Activated effector memory CD4-positive, alpha-beta T cell treated with Interleukin-2 at 50 U/mL for 16 hours (primary cell): ENCODE data around the gene DLGAP1.

Experiments used
- DNase-seq: peaks from one replicate; pipeline ENCODE4 v3.0.0-alpha.2; 2020

Gene DLGAP1

GRCh38 chr18:3504637-3505036, 950.5 kb downstream of the DLGAP1 start:
- no peak for DNase-seq

- no peak for DNase-seq
These were observed 952.5 kb downstream of the DLGAP1 start for GRCh38 chr18:3502650-3503049.

- no peak for DNase-seq
These were observed 955.1 kb downstream of the DLGAP1 start for GRCh38 chr18:3500016-3500415.

GRCh38 chr18:3499501-3499900, 955.6 kb downstream of the DLGAP1 start:
- DNase-seq: no peak

- no peak for DNase-seq
These were observed 956.2 kb downstream of the DLGAP1 start for GRCh38 chr18:3498698-3499471.

GRCh38 chr18:3495691-3496430, 959.2 kb downstream of the DLGAP1 start:
- DNase-seq: no peak

- no peak for DNase-seq
These were observed 960.5 kb downstream of the DLGAP1 start for GRCh38 chr18:3494569-3494968.

- no peak for DNase-seq
These were observed 960.9 kb downstream of the DLGAP1 start for GRCh38 chr18:3494245-3494526.

- no peak for DNase-seq
These were observed 961.4 kb downstream of the DLGAP1 start for GRCh38 chr18:3493501-3494244.

GRCh38 chr18:3492721-3493120, 962.4 kb downstream of the DLGAP1 start:
- DNase-seq: no peak

- no peak for DNase-seq
These were observed 963.0 kb downstream of the DLGAP1 start for GRCh38 chr18:3491981-3492555.

GRCh38 chr18:3489462-3489861, 965.6 kb downstream of the DLGAP1 start:
- DNase-seq: no peak

- no peak for DNase-seq
These were observed 968.6 kb downstream of the DLGAP1 start for GRCh38 chr18:3486512-3486911.

GRCh38 chr18:3485153-3486149, 969.7 kb downstream of the DLGAP1 start:
- DNase-seq: no peak

GRCh38 chr18:3482258-3482657, 972.8 kb downstream of the DLGAP1 start:
- DNase-seq: no peak

- DNase-seq: no peak
These were observed 973.4 kb downstream of the DLGAP1 start for GRCh38 chr18:3481696-3482210.

- DNase-seq: no peak
These were observed 974.1 kb downstream of the DLGAP1 start for GRCh38 chr18:3480827-3481573.

GRCh38 chr18:3479978-3480509, 975.1 kb downstream of the DLGAP1 start:
- no peak for DNase-seq

GRCh38 chr18:3478262-3478978, 976.7 kb downstream of the DLGAP1 start:
- DNase-seq: no peak
